ENCODE data around the gene P4HA2. TPM values are rescaled to one million over a fixed set of nuclear protein-coding genes. Genes with fewer than 3 reads are reported as not detected.
A peak's percentile ranks its signal among the peaks of the same experiment; 100 is the strongest.

The P4HA2 gene
- total and polyA plus RNA-seq, 11 donors, result 41.2 to 140 (median 55.7) TPM

GRCh38 chr5:132269635-132270334 is 42.1 kb upstream of the P4HA2 start:
- DNase-seq, result no peak
- intact Hi-C loops (cut with DNase I), result loop anchor here in 5 of 10 donors (5.0 to 10.0 kb wide), 6 partner anchors 32 to 235 kb away; no protein-coding TSS in a partner anchor
- Histone ChIP-seq H3K27me3 (no peaks in the 10 kb centered on the region), H3K36me3 (peaks cover 0 to 10% (median 0%) of the 10 kb centered on the region in 9 donors), H3K9me3 (no peaks in the 10 kb centered on the region), H3K4me1 (peaks cover 0 to 32% (median 16%) of the 10 kb centered on the region in 12 donors), H3K27ac (peak overlapping the region in 1 of 12 donors; percentile 97), H3K4me3 (no peak overlapping the region)
- ATAC-seq, result no peak
- 90 to 97% (median 96%) methylated on average over 3 of the region's 3 CpGs for WGBS, 4 donors
- TF ChIP-seq POLR2A (IDR thresholded peaks at IDR 0.05) (no peak), CTCF (IDR thresholded peaks at IDR 0.05) (no peak)

DNA sequence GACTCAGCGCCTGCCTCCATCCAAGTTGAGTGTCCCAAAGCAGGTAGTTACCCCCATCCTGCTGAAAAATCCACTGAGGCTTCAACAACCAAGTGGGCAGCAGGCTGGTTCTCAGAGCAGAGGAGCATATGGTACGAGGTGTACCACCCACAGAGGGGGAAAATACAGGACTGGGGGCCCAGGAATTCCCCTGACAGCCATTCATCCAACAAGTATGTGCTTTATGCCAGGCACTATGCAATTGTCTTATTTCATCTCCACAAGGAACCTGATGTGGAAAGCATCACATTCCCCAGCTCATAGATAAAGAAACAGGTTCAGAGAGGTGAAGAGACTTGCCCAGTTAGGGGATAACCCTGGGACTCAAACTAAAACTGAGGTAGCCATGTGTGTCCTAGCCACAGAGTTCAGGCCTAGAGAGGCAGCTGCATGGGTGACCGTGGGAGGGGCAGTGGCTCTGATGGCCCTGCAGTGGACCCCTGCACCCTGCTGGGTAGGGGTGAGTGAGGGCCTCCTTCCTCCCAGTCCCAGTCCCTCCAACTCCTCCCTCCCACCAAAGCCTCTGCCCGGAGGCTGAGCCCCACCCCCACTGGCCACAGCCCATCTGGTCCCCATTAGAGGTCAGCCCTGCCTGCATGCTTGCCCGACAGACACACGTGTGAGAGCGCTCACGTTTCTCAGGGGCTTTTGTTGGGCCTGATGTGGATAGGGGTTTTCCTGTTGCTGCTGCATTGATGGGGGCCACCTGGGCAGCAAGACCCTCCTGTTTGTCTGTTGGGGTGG is 41.3 kb upstream of the P4HA2 start:
- Histone ChIP-seq H3K4me3 (no peak overlapping the region), H3K36me3 (peaks cover 0 to 10% (median 0%) of the 10 kb centered on the region in 9 donors), H3K4me1 (peaks cover 0 to 40% (median 22%) of the 10 kb centered on the region in 12 donors), H3K27me3 (no peaks in the 10 kb centered on the region), H3K27ac (peak overlapping the region in 1 of 12 donors; percentile 97), H3K9me3 (no peaks in the 10 kb centered on the region)
- ATAC-seq (no peak), DNase-seq (peak in 1 of 5 donors; percentile 15)
- intact Hi-C loops (cut with DNase I), result no loop called here
- 73 to 88% (median 84%) methylated on average over 7 to 8 of the region's 8 CpGs for WGBS, 4 donors
- TF ChIP-seq CTCF (IDR thresholded peaks at IDR 0.05) (no peak), POLR2A (IDR thresholded peaks at IDR 0.05) (no peak)

DNA sequence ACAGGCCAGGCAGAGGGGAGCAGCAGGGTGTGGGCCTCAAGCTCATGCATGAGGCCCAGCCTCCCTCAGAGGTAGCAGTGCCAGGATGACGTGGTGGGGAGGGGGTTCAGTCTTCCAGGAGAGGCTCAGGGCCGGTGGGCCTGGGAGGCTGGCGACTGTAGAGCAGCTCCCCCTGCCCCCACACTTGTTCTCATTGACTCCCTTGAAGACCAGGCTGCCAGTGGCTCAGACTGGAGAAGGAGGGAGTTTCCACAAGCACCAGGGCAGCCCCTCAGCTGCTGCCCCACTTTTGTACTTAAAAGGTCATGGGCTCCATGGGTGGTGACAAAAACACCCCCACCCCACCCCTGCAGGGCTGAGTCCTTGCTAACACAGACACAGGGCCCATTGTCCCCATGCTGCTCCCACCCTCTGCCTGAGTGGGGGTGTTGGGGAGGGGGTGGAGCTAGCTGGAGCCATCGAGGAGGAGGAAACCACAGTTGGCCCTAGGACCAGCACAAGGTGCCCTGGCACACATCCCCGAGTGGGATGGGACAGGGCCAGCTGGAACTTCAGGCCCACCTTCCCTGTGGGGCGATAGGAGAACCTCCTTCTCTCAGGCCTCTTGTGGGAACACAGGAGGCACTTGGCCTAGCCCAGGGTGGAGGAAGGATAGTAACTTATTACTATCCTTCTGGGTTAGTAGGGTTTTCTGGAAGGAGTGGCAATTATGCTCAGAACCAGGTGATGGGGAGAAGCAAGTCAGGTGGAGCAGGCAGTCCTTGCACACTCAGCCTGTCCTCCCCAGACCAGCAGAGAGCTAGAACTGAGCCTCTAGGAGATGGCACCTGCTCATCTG is 40.5 kb upstream of the P4HA2 start:
- no peaks in the 10 kb centered on the region for H3K9me3 ChIP-seq
- peak overlapping the region in 1 of 12 donors; percentile 97 for H3K27ac ChIP-seq
- H3K27me3 ChIP-seq, result no peaks in the 10 kb centered on the region
- peaks cover 0 to 48% (median 24%) of the 10 kb centered on the region in 12 donors for H3K4me1 ChIP-seq
- intact Hi-C loops (cut with DNase I), result no loop called here
- peak in 1 of 5 donors; percentile 19 for DNase-seq
- TF ChIP-seq CTCF (IDR thresholded peaks at IDR 0.05) (no peak), POLR2A (IDR thresholded peaks at IDR 0.05) (no peak)
- 72 to 85% (median 76%) methylated on average over 4 to 6 of the region's 6 CpGs for WGBS, 4 donors
- no peak for ATAC-seq
- H3K36me3 ChIP-seq, result peaks cover 0 to 10% (median 0%) of the 10 kb centered on the region in 9 donors
- no peak overlapping the region for H3K4me3 ChIP-seq
